BE2C (cell line): ENCODE results near the gene PCDHGA8.
A peak's percentile ranks its signal among the peaks of the same experiment; 100 is the strongest.
"Not testable (repeated sequence)": the region's sequence is repeated elsewhere in the genome, so short reads cannot be mapped to it uniquely, and the experiment has no call there.

Experiments
- DNase-seq: peaks from one replicate; pipeline ENCODE4 v3.0.0-alpha.2; 2020
- H3K27me3 ChIP-seq: fragments of 250-450 bp; sonication (Bioruptor Pico); 2 replicates; pipeline ENCODE4 v1.5.1; 2020; ENCODE audit warnings: mild to moderate bottlenecking
- H3K36me3 ChIP-seq: fragments of 250-450 bp; sonication (Bioruptor Pico); 2 replicates; pipeline ENCODE4 v1.5.1; 2020; ENCODE audit warnings: mild to moderate bottlenecking
- H3K4me1 ChIP-seq: fragments of 250-450 bp; sonication (Bioruptor Pico); 2 replicates; pipeline ENCODE4 v1.5.1; 2020
- H3K4me3 ChIP-seq: 2 replicates; pipeline ENCODE4 v1.5.1; 2011; ENCODE audit warnings: low read depth, low read length
- H3K9me3 ChIP-seq: fragments of 250-450 bp; sonication (Bioruptor Pico); 2 replicates; pipeline ENCODE4 v1.5.1; 2020
- TF ChIP-seq, protein P1 (sequence below): IDR thresholded peaks from 2 replicates; pipeline ENCODE4 v1.5.1; 2012; ENCODE audit warnings: mild to moderate bottlenecking, low read depth, low read length

The PCDHGA8 gene

GRCh38 chr5:141402553-141403243 lies 10.3 kb downstream of the PCDHGA8 start, which contains the start of gene PCDHGA9:
Gene PCDHGA9, plus strand, starts transcription at chr5:141402778. Its CDS starts 175 bp downstream, at chr5:141402953.
- Histone ChIP-seq H3K4me1 (no peaks in the 10 kb centered on the region), H3K36me3 (no peaks in the 10 kb centered on the region; the same call in none of the 2 replicates), H3K27me3 (no peaks in the 10 kb centered on the region), H3K9me3 (no peaks in the 10 kb centered on the region; the same call in none of the 2 replicates), H3K4me3 (no peak within 1 kb of the TSS)
- TF ChIP-seq, protein P1, sequence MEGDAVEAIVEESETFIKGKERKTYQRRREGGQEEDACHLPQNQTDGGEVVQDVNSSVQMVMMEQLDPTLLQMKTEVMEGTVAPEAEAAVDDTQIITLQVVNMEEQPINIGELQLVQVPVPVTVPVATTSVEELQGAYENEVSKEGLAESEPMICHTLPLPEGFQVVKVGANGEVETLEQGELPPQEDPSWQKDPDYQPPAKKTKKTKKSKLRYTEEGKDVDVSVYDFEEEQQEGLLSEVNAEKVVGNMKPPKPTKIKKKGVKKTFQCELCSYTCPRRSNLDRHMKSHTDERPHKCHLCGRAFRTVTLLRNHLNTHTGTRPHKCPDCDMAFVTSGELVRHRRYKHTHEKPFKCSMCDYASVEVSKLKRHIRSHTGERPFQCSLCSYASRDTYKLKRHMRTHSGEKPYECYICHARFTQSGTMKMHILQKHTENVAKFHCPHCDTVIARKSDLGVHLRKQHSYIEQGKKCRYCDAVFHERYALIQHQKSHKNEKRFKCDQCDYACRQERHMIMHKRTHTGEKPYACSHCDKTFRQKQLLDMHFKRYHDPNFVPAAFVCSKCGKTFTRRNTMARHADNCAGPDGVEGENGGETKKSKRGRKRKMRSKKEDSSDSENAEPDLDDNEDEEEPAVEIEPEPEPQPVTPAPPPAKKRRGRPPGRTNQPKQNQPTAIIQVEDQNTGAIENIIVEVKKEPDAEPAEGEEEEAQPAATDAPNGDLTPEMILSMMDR, result peak; percentile 55
- DNase-seq, result no peak

DNA sequence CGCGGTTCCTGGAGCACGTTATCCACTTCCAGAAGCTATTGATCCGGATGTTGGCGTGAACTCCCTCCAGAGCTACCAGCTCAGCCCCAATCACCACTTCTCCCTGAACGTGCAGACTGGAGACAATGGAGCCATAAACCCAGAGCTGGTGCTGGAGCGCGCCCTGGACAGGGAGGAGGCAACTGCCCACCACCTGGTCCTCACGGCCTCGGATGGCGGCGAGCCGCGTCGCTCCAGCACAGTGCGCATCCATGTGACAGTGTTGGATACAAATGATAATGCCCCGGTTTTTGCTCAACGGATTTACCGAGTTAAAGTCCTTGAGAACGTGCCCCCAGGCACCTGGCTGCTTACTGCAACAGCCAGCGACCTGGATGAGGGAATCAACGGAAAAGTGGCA lies 11.0 kb downstream of the PCDHGA8 start:
- DNase-seq, result no peak
- TF ChIP-seq, protein P1, result no peak
- H3K36me3 ChIP-seq, result no peaks in the 10 kb centered on the region; the same call in none of the 2 replicates
- no peaks in the 10 kb centered on the region; the same call in none of the 2 replicates for H3K9me3 ChIP-seq
- no peak overlapping the region for H3K4me3 ChIP-seq
- no peaks in the 10 kb centered on the region for H3K4me1 ChIP-seq
- H3K27me3 ChIP-seq, result no peaks in the 10 kb centered on the region

GRCh38 chr5:141407790-141408505 lies 15.5 kb downstream of the PCDHGA8 start, which contains the start of gene PCDHGB6:
Gene PCDHGB6, plus strand, starts transcription at chr5:141408021. Its CDS starts 182 bp downstream, at chr5:141408203.
- not testable (repeated sequence) for H3K4me1 ChIP-seq, H3K36me3 ChIP-seq, H3K9me3 ChIP-seq, DNase-seq, H3K4me3 ChIP-seq, H3K27me3 ChIP-seq
- TF ChIP-seq, protein P1, result peak; percentile 19; the same call in 1 of the 2 replicates

- no peaks in the 10 kb centered on the region for H3K36me3 ChIP-seq
- H3K4me3 ChIP-seq, result no peak overlapping the region
These were observed 17.3 kb downstream of the PCDHGA8 start for GRCh38 chr5:141409598-141410306.

GRCh38 chr5:141411575-141411974 lies 19.1 kb downstream of the PCDHGA8 start:
- Histone ChIP-seq H3K9me3 (no peaks in the 10 kb centered on the region), H3K27me3 (no peaks in the 10 kb centered on the region), H3K4me3 (no peak overlapping the region), H3K36me3 (no peaks in the 10 kb centered on the region), H3K4me1 (no peaks in the 10 kb centered on the region)
- TF ChIP-seq, protein P1, result no peak
- DNase-seq, result no peak

More at GRCh38 chr5:141409598-141410306, 17.3 kb downstream of the PCDHGA8 start:
- H3K4me1 ChIP-seq, result no peaks in the 10 kb centered on the region
- no peaks in the 10 kb centered on the region for H3K27me3 ChIP-seq
- no peak for DNase-seq
- TF ChIP-seq, protein P1, result no peak
- no peaks in the 10 kb centered on the region; the same call in none of the 2 replicates for H3K9me3 ChIP-seq
